Common myeloid progenitor, CD34-positive (primary cell): Measurements from ENCODE around the gene CCL19.

Experiments
- CTCF ChIA-PET: fragments of 350-600 bp; sonication (Branson Sonifier 250); formaldehyde crosslinking; loops from one replicate; lab custom pipeline; 2021; ENCODE audit warnings: antibody characterized with exemption; lab: Charles Lee
- POLR2A ChIA-PET: fragments of 350-600 bp; sonication (Branson Sonifier 250); formaldehyde crosslinking; loops from one replicate; lab custom pipeline; 2021; ENCODE audit warnings: antibody characterized with exemption; lab: Charles Lee
- DNase-seq, 3 donors: peaks; one replicate each; pipeline versions ENCODE4 v3.0.0 to v3.0.0-alpha.2; 2013
- H3K27ac ChIP-seq, 2 experiments: 1 replicate in 1 of 2; 2 replicates in 1 of 2; pipeline ENCODE4 v1.7.0; 2013; ENCODE audit warnings: inconsistent platforms in 2 of 2, low read length in 2 of 2, mild to moderate bottlenecking in 2 of 2, low read depth in 1 of 2, moderate library complexity in 1 of 2; ENCODE audit not compliant: severe bottlenecking in 2 of 2, insufficient read depth in 1 of 2, poor library complexity in 1 of 2
- H3K27me3 ChIP-seq, 5 experiments: replicated peaks in 2 of 5; 1 replicate in 3 of 5; 2 replicates in 2 of 5; pipeline versions ENCODE4 v1.6.1 to v1.7.0; 2013; ENCODE audit warnings: low read length in 4 of 5, mild to moderate bottlenecking in 2 of 5, moderate library complexity in 2 of 5, inconsistent platforms in 1 of 5; ENCODE audit not compliant: insufficient read depth in 5 of 5, control insufficient read depth in 4 of 5
- H3K36me3 ChIP-seq, 4 experiments: 1 replicate in 2 of 4; 2 replicates in 2 of 4; pipeline versions ENCODE4 v1.6.1 to v1.7.0; 2013; ENCODE audit warnings: low read length in 3 of 4, control low read depth in 1 of 4, mild to moderate bottlenecking in 1 of 4; ENCODE audit not compliant: control insufficient read depth in 4 of 4, insufficient read depth in 4 of 4
- H3K4me1 ChIP-seq, 4 experiments: 1 replicate in 3 of 4; 2 replicates in 1 of 4; pipeline versions ENCODE4 v1.6.1 to v1.7.1; 2013; ENCODE audit warnings: low read length in 3 of 4, mild to moderate bottlenecking in 3 of 4, control low read depth in 1 of 4, inconsistent platforms in 1 of 4, moderate library complexity in 1 of 4; ENCODE audit not compliant: control insufficient read depth in 4 of 4, insufficient read depth in 4 of 4; ENCODE audit errors: control extremely low read depth in 1 of 4
- H3K4me3 ChIP-seq, 7 experiments: 1 replicate in 4 of 7; 2 replicates in 3 of 7; pipeline versions ENCODE4 v1.5.1 to v1.7.0; 2013; ENCODE audit warnings: mild to moderate bottlenecking in 7 of 7, low read length in 6 of 7, moderate library complexity in 6 of 7, inconsistent platforms in 2 of 7, low read depth in 2 of 7, control low read depth in 1 of 7; ENCODE audit not compliant: insufficient read depth in 4 of 7, control insufficient read depth in 1 of 7; ENCODE audit errors: extremely low read depth in 1 of 7
- H3K9me3 ChIP-seq, 5 experiments: 1 replicate in 4 of 5; 2 replicates in 1 of 5; pipeline versions ENCODE4 v1.6.1 to v1.7.1; 2013; ENCODE audit warnings: low read length in 4 of 5, mild to moderate bottlenecking in 2 of 5, inconsistent platforms in 1 of 5, low read depth in 1 of 5, moderate library complexity in 1 of 5; ENCODE audit not compliant: control insufficient read depth in 4 of 5, insufficient read depth in 2 of 5; ENCODE audit errors: control extremely low read depth in 1 of 5
- WGBS: methylation state at CpG from one replicate; pipeline ENCODE4 v1.1.5; 2013; ENCODE audit not compliant: insufficient coverage; 5-methylcytosine and 5-hydroxymethylcytosine counted together

The CCL19 gene

DNA sequence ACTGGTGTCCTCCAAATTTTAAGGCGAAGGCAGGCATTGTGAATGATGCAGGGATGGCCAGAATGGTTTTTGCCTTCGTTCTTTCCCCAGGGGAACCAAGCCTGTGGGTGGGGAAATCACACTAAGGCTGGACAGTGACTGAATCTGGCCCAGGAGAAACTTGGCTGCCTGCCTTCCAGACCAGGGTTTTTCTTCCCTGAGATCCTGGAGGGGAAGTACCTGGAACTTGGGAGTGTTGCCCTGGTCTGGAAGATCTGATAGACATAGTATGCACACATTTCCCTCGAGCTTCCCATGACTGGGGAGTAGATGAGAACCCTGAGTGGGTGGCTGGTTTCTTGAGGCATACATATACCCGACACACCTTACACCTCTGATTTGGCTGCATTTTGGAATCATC is 39.8 kb downstream of the CCL19 start:
- no peak for DNase-seq
- Histone ChIP-seq H3K4me1 (peaks cover 7 to 35% (median 34%) of the 10 kb centered on the region in 4 experiments), H3K36me3 (peaks cover 6 to 37% (median 17%) of the 10 kb centered on the region in 4 experiments), H3K4me3 (no peak overlapping the region), H3K9me3 (no peaks in the 10 kb centered on the region), H3K27me3 (no peaks in the 10 kb centered on the region), H3K27ac (no peak overlapping the region)
- POLR2A ChIA-PET = no interaction called here
- WGBS = 100% methylated on average over 2 of the region's 4 CpGs
- CTCF ChIA-PET = interaction anchor here (1.2 to 2.3 kb wide), 2 partner anchors 10 to 14 kb away, joined by 3 to 8 read pairs; partner anchors contain the start of gene CCL27

DNA sequence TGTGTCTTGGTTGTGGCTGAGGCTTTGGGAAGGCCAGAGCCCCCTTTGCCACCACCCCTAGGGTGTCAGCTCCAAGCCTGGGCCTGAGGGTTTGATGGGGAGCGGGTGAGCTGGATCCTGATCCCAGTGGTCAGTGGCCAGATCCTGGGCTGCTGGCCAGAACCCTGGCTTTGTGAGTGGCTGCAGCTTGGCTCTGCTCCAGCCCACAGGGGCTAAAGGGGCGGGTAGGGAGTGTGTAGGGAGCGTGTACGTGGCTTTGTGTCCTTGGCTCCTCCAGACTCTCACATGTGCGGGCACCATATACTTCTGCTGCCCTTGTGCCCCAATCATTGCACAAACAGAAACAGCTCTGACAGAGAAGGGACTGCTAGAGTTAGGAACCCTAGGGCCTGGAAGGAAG is 40.3 kb downstream of the CCL19 start:
- Histone ChIP-seq H3K9me3 (no peaks in the 10 kb centered on the region), H3K27me3 (no peaks in the 10 kb centered on the region), H3K27ac (no peak overlapping the region), H3K4me1 (peaks cover 9 to 40% (median 38%) of the 10 kb centered on the region in 4 experiments), H3K36me3 (peaks cover 6 to 37% (median 17%) of the 10 kb centered on the region in 4 experiments), H3K4me3 (no peak overlapping the region)
- no peak for DNase-seq
- CTCF ChIA-PET = interaction anchor here (0.9 to 2.3 kb wide), 3 partner anchors 11 to 26 kb away, joined by 3 to 8 read pairs (median 3); partner anchors contain the start of gene CCL27
- POLR2A ChIA-PET = no interaction called here
- 100% methylated on average over 2 of the region's 5 CpGs for WGBS

DNA sequence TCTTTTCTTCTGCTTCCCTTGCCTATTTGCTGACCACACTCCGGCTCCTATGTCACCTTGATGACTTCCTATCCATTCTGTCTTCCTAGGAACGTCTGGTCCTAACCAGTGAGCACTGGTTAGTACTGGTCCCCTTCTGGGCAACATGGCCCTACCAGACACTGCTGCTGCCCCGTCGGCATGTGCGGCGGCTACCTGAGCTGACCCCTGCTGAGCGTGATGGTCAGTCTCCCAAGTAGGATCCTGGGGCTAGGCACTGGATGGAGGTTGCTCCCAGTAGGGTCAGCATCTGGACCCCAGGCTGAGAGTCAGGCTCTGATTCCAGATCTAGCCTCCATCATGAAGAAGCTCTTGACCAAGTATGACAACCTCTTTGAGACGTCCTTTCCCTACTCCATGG is 42.4 kb downstream of the CCL19 start:
- Histone ChIP-seq H3K9me3 (no peaks in the 10 kb centered on the region), H3K36me3 (peaks cover 6 to 37% (median 17%) of the 10 kb centered on the region in 4 experiments), H3K4me3 (no peak overlapping the region), H3K27me3 (no peaks in the 10 kb centered on the region), H3K27ac (no peak overlapping the region), H3K4me1 (peaks cover 9 to 37% (median 36%) of the 10 kb centered on the region in 4 experiments)
- WGBS = 94% methylated on average over 8 of the region's 8 CpGs
- POLR2A ChIA-PET = interaction anchor here (0.7 to 1.3 kb wide), 2 partner anchors 13 to 1125 kb away, joined by 3 to 5 read pairs; no protein-coding TSS in a partner anchor
- no peak for DNase-seq
- CTCF ChIA-PET = interaction anchor here (1.4 to 7.8 kb wide), 3 partner anchors 12 to 31 kb away, joined by 4 to 96 read pairs (median 84); partner anchors contain the start of genes CCL27 and SIGMAR1

DNA sequence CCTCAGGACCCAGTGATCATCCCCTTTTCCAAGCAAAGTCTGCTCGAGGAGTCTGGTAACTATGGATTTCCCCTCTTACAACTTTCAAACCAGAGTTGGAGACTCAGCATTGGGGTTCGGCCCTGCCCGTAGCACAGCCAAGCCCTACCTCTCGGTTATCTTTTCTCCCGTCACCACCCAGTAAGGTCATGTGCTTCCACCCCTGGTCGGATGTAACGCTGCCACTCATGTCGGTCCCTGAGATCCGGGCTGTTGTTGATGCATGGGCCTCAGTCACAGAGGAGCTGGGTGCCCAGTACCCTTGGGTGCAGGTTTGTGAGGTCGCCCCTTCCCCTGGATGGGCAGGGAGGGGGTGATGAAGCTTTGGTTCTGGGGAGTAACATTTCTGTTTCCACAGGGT is 43.4 kb downstream of the CCL19 start:
- ChIA-PET POLR2A (interaction anchor here (0.6 to 1.3 kb wide), 2 partner anchors 14 to 191 kb away, joined by 3 to 5 read pairs; no protein-coding TSS in a partner anchor), CTCF (interaction anchor here (1.0 to 7.8 kb wide), 4 partner anchors 11 to 51 kb away, joined by 4 to 96 read pairs (median 44); partner anchors contain the start of genes CCL27 and SIGMAR1)
- Histone ChIP-seq H3K36me3 (peaks cover 6 to 37% (median 17%) of the 10 kb centered on the region in 4 experiments), H3K9me3 (no peaks in the 10 kb centered on the region), H3K27me3 (no peaks in the 10 kb centered on the region), H3K4me3 (peak overlapping the region in 6 of 7 experiments; percentile 69 to 90 (median 81)), H3K27ac (peak overlapping the region; percentile 46 to 78), H3K4me1 (peaks cover 9 to 27% (median 26%) of the 10 kb centered on the region in 4 experiments)
- no peak for DNase-seq
- 74% methylated on average over 4 of the region's 10 CpGs for WGBS

DNA sequence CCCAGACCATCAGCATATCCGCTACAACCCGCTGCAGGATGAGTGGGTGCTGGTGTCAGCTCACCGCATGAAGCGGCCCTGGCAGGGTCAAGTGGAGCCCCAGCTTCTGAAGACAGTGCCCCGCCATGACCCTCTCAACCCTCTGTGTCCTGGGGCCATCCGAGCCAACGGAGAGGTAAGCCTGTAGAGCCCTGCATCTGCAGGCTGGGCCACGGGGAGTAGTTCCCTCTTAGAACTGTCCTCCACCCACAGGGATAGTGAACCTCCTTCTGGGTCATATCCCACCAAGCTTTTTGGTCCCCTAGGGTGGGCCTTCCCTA is 44.0 kb downstream of the CCL19 start:
- no peaks in the 10 kb centered on the region for H3K9me3 ChIP-seq
- CTCF ChIA-PET = interaction anchor here (1.0 to 7.8 kb wide), 8 partner anchors 11 to 54 kb away, joined by 3 to 96 read pairs (median 4); partner anchors contain the start of genes CCL27, DCTN3 and SIGMAR1

DNA sequence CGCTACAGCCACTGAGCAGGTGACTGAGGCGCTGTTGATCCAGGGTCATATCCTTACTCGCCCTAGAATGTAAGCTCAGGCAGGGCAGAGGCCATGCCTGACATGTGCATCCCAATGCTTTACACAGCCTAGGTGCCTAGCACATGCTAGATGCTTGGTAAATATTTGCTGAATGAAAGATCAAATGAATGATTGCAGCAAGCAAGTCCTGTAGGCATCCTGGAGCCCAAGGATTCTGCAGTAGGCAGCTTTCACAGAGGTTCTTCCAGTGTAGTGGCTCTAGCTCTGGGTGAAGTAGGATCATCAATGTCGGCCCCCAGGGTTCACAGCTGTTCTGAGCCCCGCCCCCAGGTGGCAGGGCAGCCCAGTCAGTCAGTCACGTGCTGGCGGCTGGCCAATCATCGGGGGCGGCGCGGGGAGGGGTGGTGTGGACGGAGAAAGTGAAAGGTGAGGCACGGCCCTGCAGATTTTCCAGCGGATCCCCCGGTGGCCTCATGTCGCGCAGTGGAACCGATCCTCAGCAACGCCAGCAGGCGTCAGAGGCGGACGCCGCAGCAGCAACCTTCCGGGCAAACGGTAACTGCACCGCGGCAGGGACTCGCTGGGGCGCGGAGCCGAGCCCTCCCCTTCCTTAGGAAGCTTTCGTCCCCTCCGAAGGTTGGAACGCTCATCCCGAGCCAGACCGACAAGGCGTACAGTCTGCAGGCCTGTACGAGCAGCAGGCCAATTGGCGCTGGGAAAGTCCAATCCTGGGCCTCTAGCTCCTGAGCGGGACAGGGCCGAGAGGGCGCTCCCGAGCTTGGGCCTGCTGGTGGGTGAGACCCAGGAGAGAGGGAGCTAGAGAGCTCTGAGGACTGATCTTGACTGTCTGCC is 44.6 kb downstream of the CCL19 start, which contains the start of gene GALT:
GALT (plus strand) TSS at position 465 of the 873 bp plus-strand sequence; CDS start at position 495, 30 bp downstream.
- DNase-seq = peak; percentile 91 to 95 (median 95)
- H3K27me3 ChIP-seq = no peaks in the 10 kb centered on the region
- peaks cover 6 to 36% (median 17%) of the 10 kb centered on the region in 4 experiments for H3K36me3 ChIP-seq
- WGBS = 8% methylated on average over 36 of the region's 43 CpGs
- peaks cover 9 to 21% (median 19%) of the 10 kb centered on the region in 4 experiments for H3K4me1 ChIP-seq
- peak within 1 kb of the TSS; percentile 69 to 90 (median 82) for H3K4me3 ChIP-seq
- no peaks in the 10 kb centered on the region for H3K9me3 ChIP-seq
- H3K27ac ChIP-seq = peak within 1 kb of the TSS; percentile 46 to 78
- POLR2A ChIA-PET = no interaction called here
- CTCF ChIA-PET = interaction anchor here (1.0 to 7.8 kb wide), 9 partner anchors 10 to 54 kb away, joined by 3 to 96 read pairs (median 4); partner anchors contain the start of genes CCL27, DCTN3 and SIGMAR1

More for the DNA sequence above, 44.0 kb downstream of the CCL19 start:
- Histone ChIP-seq H3K36me3 (peaks cover 6 to 37% (median 17%) of the 10 kb centered on the region in 4 experiments), H3K4me1 (peaks cover 9 to 23% (median 21%) of the 10 kb centered on the region in 4 experiments), H3K27me3 (no peaks in the 10 kb centered on the region), H3K4me3 (peak overlapping the region; percentile 69 to 90 (median 82)), H3K27ac (peak overlapping the region; percentile 46 to 78)
- 5% methylated on average over 7 of the region's 8 CpGs for WGBS
- DNase-seq = no peak
- POLR2A ChIA-PET = no interaction called here
